PC-9 (cell line): ENCODE results near the gene CFAP54. TPM values are rescaled to one million over a fixed set of nuclear protein-coding genes. Genes with fewer than 3 reads are reported as not detected.
A peak's percentile ranks its signal among the peaks of the same experiment; 100 is the strongest.

Source experiments
- BruUV-seq: library from RNA; stranded (reverse); fragments of 400-500 nt; replicated peaks from 2 replicates; lab custom pipeline; 2021; lab: Mats Ljungman, UMichigan
- CTCF ChIA-PET: fragments of 300-600 bp; sonication (Branson Sonifier 250); formaldehyde crosslinking; loops from one replicate; lab custom pipeline; 2022; ENCODE audit warnings: antibody characterized with exemption; lab: Charles Lee
- POLR2A ChIA-PET: fragments of 300-600 bp; sonication (Branson Sonifier 250); formaldehyde crosslinking; loops from one replicate; lab custom pipeline; 2022; ENCODE audit warnings: antibody characterized with exemption; ENCODE audit not compliant: unreplicated experiment; lab: Charles Lee
- DNase-seq, 2 experiments: peaks; one replicate each; pipeline versions ENCODE4 v3.0.0 to v3.0.0-alpha.2; 2015 to 2022; ENCODE audit warnings: mixed read lengths in 1 of 2
- H2AFZ ChIP-seq: fragments of 200-600 bp; sonication (generic); 2 replicates; pipeline ENCODE4 v1.8.1; 2017; ENCODE audit warnings: antibody characterized with exemption
- H3F3A ChIP-seq: fragments of 200-600 bp; sonication (generic); 2 replicates; pipeline ENCODE4 v1.8.1; 2017; ENCODE audit warnings: antibody characterized with exemption, mild to moderate bottlenecking, low read depth; ENCODE audit not compliant: insufficient read depth
- H3K27ac ChIP-seq: fragments of 200-600 bp; sonication (generic); 2 replicates; pipeline ENCODE4 v1.6.1; 2016; ENCODE audit warnings: mixed run types
- H3K27me3 ChIP-seq: fragments of 200-600 bp; sonication (generic); 2 replicates; pipeline ENCODE4 v1.6.1; 2016; ENCODE audit warnings: low read depth, mixed run types; ENCODE audit not compliant: insufficient read depth
- H3K36me3 ChIP-seq: fragments of 200-600 bp; sonication (generic); 2 replicates; pipeline ENCODE4 v1.6.1; 2016; ENCODE audit warnings: low read depth, mixed run types
- H3K4me1 ChIP-seq: fragments of 200-600 bp; sonication (generic); replicated peaks from 2 replicates; pipeline ENCODE4 v1.6.1; 2016; ENCODE audit warnings: mixed run types; ENCODE audit not compliant: insufficient read depth
- H3K4me2 ChIP-seq: fragments of 200-600 bp; sonication (generic); 2 replicates; pipeline ENCODE4 v1.6.1; 2017; ENCODE audit warnings: mixed run types
- H3K4me3 ChIP-seq: fragments of 200-600 bp; sonication (generic); 2 replicates; pipeline ENCODE4 v1.6.1; 2016; ENCODE audit warnings: mixed run types
- H3K79me2 ChIP-seq: fragments of 200-600 bp; sonication (generic); 2 replicates; pipeline ENCODE4 v1.6.1; 2017; ENCODE audit warnings: low read depth, mixed run types
- H3K9me2 ChIP-seq: fragments of 200-600 bp; sonication (generic); 2 replicates; pipeline ENCODE4 v1.8.1; 2017; ENCODE audit warnings: mild to moderate bottlenecking; ENCODE audit not compliant: insufficient read depth
- H3K9me3 ChIP-seq: fragments of 200-600 bp; sonication (generic); 2 replicates; pipeline ENCODE4 v1.8.1; 2016; ENCODE audit warnings: low read depth; ENCODE audit not compliant: insufficient read depth
- H4K20me1 ChIP-seq: fragments of 200-600 bp; sonication (generic); 2 replicates; pipeline ENCODE4 v1.8.1; 2017; ENCODE audit not compliant: insufficient read depth
- EZH2 ChIP-seq: fragments of 200-600 bp; sonication (generic); IDR thresholded peaks from 2 replicates; pipeline ENCODE4 v1.8.0; 2017; ENCODE audit warnings: antibody characterized with exemption, low read depth
- intact Hi-C: fragments of 100-400 bp; cut with micrococcal nuclease; formaldehyde crosslinking; loops from one replicate; pipeline ENCODE4 v1.10.0; 2022; ENCODE audit not compliant: unreplicated experiment
- total RNA-seq: library from RNA; stranded (reverse); gene quantifications from 2 replicates; pipeline ENCODE4 v1.2.3, GENCODE V29; 2021
- TF ChIP-seq, protein P1 (sequence below): fragments of 200-600 bp; sonication (generic); conservative IDR thresholded peaks from 2 replicates; pipeline ENCODE4 v1.6.1; 2017; ENCODE audit warnings: mixed run types, antibody characterized with exemption, mild to moderate bottlenecking, moderate library complexity

The CFAP54 gene
- total RNA-seq, 1 experiment from 2014 or later, result 16.4 TPM

- H3K27ac ChIP-seq, result no peak overlapping the region
- CTCF ChIA-PET, result no interaction called here
- no TSS peak for BruUV-seq
Measured at GRCh38 chr12:96886998-96887677, 397.8 kb downstream of the CFAP54 start.

DNA sequence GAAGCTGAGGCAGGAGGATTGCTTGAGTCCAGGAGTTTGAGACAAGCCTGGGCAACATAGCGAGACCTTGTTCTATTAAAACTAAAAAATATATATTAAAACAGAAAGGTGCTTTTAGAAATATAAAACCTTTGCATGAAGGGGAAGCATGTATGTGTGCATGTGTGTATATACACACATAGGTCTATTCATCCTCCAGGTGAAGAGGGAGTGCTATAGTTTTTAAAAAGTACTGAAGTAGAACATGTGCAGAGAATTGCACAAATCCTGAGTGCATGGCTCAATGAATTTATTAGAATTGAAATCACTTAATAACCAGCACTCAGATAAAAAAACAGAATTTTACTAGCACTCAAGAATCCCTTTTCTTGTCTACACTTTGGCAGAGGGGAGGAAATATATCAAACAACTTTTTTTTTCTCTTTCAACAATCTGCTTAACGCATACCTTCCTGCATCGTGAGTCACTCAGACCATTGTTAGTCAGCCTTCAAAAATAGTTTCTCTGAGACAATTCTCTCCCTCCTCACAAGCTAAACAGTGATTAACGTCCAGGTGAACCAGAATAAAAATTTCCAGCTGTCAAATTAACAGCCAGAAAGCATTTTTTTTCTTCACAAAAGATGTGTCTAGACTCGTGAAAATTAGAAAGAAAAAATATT is 400.0 kb downstream of the CFAP54 start:
- Histone ChIP-seq H4K20me1 (no peaks in the 10 kb centered on the region), H3K4me1 (0 out of 2 replicates have a peak, but pooled peaks cover 3% of the 10 kb centered on the region), H2AFZ (no peak overlapping the region), H3K27ac (no peak overlapping the region), H3K79me2 (no peaks in the 10 kb centered on the region), H3K9me3 (peaks cover 3% of the 10 kb centered on the region; the same call in 1 of the 2 replicates), H3K9me2 (no peaks in the 10 kb centered on the region), H3K4me3 (no peak overlapping the region), H3K36me3 (no peaks in the 10 kb centered on the region), H3K4me2 (no peak overlapping the region), H3F3A (no peaks in the 10 kb centered on the region), H3K27me3 (0 out of 2 replicates have a peak, but pooled peaks cover 5% of the 10 kb centered on the region)
- ChIA-PET CTCF (no interaction called here), POLR2A (interaction anchor here (0.6 kb wide), 1 partner anchor 1608 kb away, joined by 5 read pairs; no protein-coding TSS in a partner anchor)
- intact Hi-C loops, result no loop called here
- TF ChIP-seq, protein P1, sequence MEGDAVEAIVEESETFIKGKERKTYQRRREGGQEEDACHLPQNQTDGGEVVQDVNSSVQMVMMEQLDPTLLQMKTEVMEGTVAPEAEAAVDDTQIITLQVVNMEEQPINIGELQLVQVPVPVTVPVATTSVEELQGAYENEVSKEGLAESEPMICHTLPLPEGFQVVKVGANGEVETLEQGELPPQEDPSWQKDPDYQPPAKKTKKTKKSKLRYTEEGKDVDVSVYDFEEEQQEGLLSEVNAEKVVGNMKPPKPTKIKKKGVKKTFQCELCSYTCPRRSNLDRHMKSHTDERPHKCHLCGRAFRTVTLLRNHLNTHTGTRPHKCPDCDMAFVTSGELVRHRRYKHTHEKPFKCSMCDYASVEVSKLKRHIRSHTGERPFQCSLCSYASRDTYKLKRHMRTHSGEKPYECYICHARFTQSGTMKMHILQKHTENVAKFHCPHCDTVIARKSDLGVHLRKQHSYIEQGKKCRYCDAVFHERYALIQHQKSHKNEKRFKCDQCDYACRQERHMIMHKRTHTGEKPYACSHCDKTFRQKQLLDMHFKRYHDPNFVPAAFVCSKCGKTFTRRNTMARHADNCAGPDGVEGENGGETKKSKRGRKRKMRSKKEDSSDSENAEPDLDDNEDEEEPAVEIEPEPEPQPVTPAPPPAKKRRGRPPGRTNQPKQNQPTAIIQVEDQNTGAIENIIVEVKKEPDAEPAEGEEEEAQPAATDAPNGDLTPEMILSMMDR, result no peak
- no peak for TF ChIP-seq EZH2
- no TSS peak for BruUV-seq
- DNase-seq, result peak in 1 of 2 experiments; percentile 50

More at GRCh38 chr12:96886998-96887677, 397.8 kb downstream of the CFAP54 start:
- Histone ChIP-seq H3K9me2 (no peaks in the 10 kb centered on the region; the same call in 1 of the 2 replicates), H4K20me1 (no peaks in the 10 kb centered on the region), H3K4me1 (0 out of 2 replicates have a peak, but pooled peaks cover 3% of the 10 kb centered on the region), H3K4me2 (no peak overlapping the region), H3K79me2 (no peaks in the 10 kb centered on the region), H3K36me3 (no peaks in the 10 kb centered on the region), H3K9me3 (peaks cover 3% of the 10 kb centered on the region; the same call in 1 of the 2 replicates), H3F3A (no peaks in the 10 kb centered on the region), H3K4me3 (no peak overlapping the region), H2AFZ (no peak overlapping the region), H3K27me3 (0 out of 2 replicates have a peak, but pooled peaks cover 5% of the 10 kb centered on the region)
- intact Hi-C loops, result no loop called here
- DNase-seq, result no peak
- POLR2A ChIA-PET, result no interaction called here
- TF ChIP-seq, protein P1, result no peak
- no peak for TF ChIP-seq EZH2

DNA sequence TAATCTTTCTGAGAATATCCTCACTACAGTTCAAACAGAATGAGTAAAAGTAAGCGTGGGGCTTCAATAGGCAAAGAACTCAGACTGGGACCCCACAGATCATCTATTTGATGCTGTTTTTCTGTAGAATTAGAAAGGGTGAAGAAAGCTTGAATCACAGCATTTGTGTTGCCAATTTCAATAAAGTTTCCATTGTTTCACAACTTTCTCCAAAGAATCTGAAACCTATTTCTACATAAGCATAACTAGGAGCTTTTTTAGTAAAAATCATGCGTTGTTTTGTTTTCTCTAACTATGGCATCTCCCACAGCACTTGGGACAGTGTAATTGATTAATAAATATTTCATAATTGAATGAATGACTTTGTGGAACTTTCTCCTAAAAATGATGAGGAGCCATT is 401.0 kb downstream of the CFAP54 start:
- intact Hi-C loops, result no loop called here
- no peaks in the 10 kb centered on the region for H3K9me2 ChIP-seq
- H3K4me1 ChIP-seq, result 0 out of 2 replicates have a peak, but pooled peaks cover 3% of the 10 kb centered on the region
- 0 out of 2 replicates have a peak, but pooled peaks cover 5% of the 10 kb centered on the region for H3K27me3 ChIP-seq
- H3K4me2 ChIP-seq, result no peak overlapping the region
- no peaks in the 10 kb centered on the region for H4K20me1 ChIP-seq
- H3F3A ChIP-seq, result no peaks in the 10 kb centered on the region
- no TSS peak for BruUV-seq
- H3K27ac ChIP-seq, result no peak overlapping the region
- CTCF ChIA-PET, result no interaction called here
- no peaks in the 10 kb centered on the region for H3K36me3 ChIP-seq
- H3K79me2 ChIP-seq, result no peaks in the 10 kb centered on the region
- no peak overlapping the region for H2AFZ ChIP-seq
- no peak overlapping the region for H3K4me3 ChIP-seq
- peaks cover 3% of the 10 kb centered on the region; the same call in 1 of the 2 replicates for H3K9me3 ChIP-seq
- TF ChIP-seq, protein P1, result no peak
- TF ChIP-seq EZH2, result no peak
- POLR2A ChIA-PET, result no interaction called here
- DNase-seq, result no peak
